ENCODE measurements around the gene PRSS53.

Gene PRSS53

GRCh38 chr16:31082368-31083045, 6.2 kb downstream of the PRSS53 start:
- TF ChIP-seq, protein P1, sequence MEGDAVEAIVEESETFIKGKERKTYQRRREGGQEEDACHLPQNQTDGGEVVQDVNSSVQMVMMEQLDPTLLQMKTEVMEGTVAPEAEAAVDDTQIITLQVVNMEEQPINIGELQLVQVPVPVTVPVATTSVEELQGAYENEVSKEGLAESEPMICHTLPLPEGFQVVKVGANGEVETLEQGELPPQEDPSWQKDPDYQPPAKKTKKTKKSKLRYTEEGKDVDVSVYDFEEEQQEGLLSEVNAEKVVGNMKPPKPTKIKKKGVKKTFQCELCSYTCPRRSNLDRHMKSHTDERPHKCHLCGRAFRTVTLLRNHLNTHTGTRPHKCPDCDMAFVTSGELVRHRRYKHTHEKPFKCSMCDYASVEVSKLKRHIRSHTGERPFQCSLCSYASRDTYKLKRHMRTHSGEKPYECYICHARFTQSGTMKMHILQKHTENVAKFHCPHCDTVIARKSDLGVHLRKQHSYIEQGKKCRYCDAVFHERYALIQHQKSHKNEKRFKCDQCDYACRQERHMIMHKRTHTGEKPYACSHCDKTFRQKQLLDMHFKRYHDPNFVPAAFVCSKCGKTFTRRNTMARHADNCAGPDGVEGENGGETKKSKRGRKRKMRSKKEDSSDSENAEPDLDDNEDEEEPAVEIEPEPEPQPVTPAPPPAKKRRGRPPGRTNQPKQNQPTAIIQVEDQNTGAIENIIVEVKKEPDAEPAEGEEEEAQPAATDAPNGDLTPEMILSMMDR (IDR thresholded peaks at IDR 0.05; ENCODE audit: control insufficient read depth, extremely low read depth, insufficient read depth) = no peak
- H3K4me3 ChIP-seq (ENCODE audit: low read depth, low read length) = no peak overlapping the region
- DNase-seq (ENCODE audit: low read depth) = no peak

- no peak overlapping the region for H3K4me3 ChIP-seq (ENCODE audit: low read depth, low read length)
- TF ChIP-seq, protein P1 (IDR thresholded peaks at IDR 0.05; ENCODE audit: control insufficient read depth, extremely low read depth, insufficient read depth) = no peak
- no peak for DNase-seq (ENCODE audit: low read depth)
Observed at GRCh38 chr16:31081428-31082351, 7.1 kb downstream of the PRSS53 start.

DNA sequence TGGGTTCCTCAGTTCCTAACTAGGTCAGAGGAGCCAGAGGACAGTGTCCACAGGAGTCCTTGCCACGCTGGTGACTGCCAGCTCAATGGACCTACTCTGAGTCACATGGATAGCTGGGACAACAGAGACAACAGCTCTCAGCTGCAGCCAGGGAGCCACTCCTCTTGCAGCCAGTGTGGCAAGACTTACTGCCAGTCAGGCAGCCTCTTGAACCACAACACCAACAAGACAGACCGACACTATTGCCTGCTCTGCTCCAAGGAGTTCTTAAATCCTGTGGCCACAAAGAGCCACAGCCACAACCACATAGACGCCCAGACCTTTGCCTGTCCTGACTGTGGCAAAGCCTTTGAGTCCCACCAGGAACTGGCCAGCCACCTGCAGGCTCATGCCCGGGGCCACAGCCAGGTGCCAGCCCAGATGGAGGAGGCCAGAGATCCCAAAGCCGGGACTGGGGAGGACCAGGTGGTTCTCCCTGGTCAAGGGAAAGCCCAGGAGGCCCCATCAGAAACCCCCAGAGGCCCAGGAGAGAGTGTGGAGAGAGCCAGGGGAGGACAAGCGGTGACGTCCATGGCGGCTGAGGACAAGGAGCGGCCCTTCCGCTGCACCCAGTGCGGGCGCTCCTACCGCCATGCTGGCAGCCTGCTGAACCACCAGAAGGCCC, 7.9 kb downstream of the PRSS53 start:
- TF ChIP-seq, protein P1 (IDR thresholded peaks at IDR 0.05; ENCODE audit: control insufficient read depth, extremely low read depth, insufficient read depth) = no peak
- H3K4me3 ChIP-seq (ENCODE audit: low read depth, low read length) = no peak overlapping the region
- no peak for DNase-seq (ENCODE audit: low read depth)

GRCh38 chr16:31080035-31080629, 8.6 kb downstream of the PRSS53 start:
- TF ChIP-seq, protein P1 (IDR thresholded peaks at IDR 0.05; ENCODE audit: control insufficient read depth, extremely low read depth, insufficient read depth) = no peak
- no peak overlapping the region for H3K4me3 ChIP-seq (ENCODE audit: low read depth, low read length)
- no peak for DNase-seq (ENCODE audit: low read depth)

- no peak overlapping the region for H3K4me3 ChIP-seq (ENCODE audit: low read depth, low read length)
- TF ChIP-seq, protein P1 (IDR thresholded peaks at IDR 0.05; ENCODE audit: control insufficient read depth, extremely low read depth, insufficient read depth) = no peak
- DNase-seq (ENCODE audit: low read depth) = no peak
Observed at GRCh38 chr16:31079342-31079944, 9.3 kb downstream of the PRSS53 start.

DNA sequence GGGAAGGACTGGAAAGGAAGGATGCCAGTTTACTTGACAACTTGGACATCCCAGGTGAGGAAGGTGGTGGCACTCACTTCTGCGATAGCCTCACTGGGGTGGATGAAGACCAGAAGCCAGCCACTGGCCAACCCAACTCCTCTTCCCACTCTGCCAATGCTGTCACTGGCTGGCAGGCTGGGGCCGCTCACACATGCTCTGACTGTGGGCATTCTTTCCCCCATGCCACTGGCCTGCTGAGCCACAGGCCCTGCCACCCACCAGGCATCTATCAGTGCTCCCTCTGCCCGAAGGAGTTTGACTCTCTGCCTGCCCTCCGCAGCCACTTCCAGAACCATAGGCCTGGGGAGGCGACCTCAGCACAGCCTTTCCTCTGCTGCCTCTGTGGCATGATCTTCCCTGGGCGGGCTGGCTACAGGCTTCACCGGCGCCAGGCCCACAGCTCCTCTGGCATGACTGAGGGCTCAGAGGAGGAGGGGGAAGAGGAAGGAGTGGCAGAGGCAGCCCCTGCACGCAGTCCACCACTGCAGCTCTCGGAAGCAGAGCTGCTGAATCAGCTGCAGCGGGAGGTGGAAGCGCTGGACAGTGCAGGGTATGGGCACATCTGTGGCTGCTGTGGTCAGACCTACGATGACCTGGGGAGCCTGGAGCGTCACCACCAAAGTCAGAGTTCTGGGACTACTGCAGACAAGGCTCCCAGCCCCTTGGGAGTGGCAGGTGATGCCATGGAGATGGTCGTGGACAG, 10.0 kb downstream of the PRSS53 start:
- TF ChIP-seq, protein P1 (IDR thresholded peaks at IDR 0.05; ENCODE audit: control insufficient read depth, extremely low read depth, insufficient read depth) = no peak
- no peak overlapping the region for H3K4me3 ChIP-seq (ENCODE audit: low read depth, low read length)
- no peak for DNase-seq (ENCODE audit: low read depth)
